SU-DHL-6 (cell line): ENCODE results near the gene CCDC27.

ENCODE experiments used
- H2AFZ ChIP-seq: fragments of 200-600 bp; sonication (generic); 2 replicates; pipeline ENCODE4 v1.6.1; 2014; ENCODE audit warnings: low read depth, mild to moderate bottlenecking, moderate library complexity, mixed read lengths, antibody characterized with exemption, low read length; ENCODE audit not compliant: severe bottlenecking
- H3F3A ChIP-seq: fragments of 200-600 bp; shearing (Covaris generic); 2 replicates; pipeline ENCODE4 v1.6.0; 2016; ENCODE audit warnings: antibody characterized with exemption, mild to moderate bottlenecking; ENCODE audit not compliant: insufficient read depth
- H3K27ac ChIP-seq: fragments of 200-600 bp; sonication (generic); 2 replicates; pipeline ENCODE4 v1.5.1; 2016; ENCODE audit warnings: low read depth, mild to moderate bottlenecking, low read length, moderate library complexity, mixed read lengths
- H3K27me3 ChIP-seq: fragments of 200-600 bp; sonication (generic), shearing (Covaris generic); 2 replicates; pipeline ENCODE4 v1.6.0; 2014; ENCODE audit warnings: mild to moderate bottlenecking, low read length
- H3K36me3 ChIP-seq: fragments of 200-600 bp; sonication (generic); 2 replicates; pipeline ENCODE4 v1.6.1; 2014; ENCODE audit warnings: mild to moderate bottlenecking, low read length, mixed read lengths
- H3K4me2 ChIP-seq: fragments of 300-600, 200-600 bp; shearing (Covaris generic), sonication (generic); 2 replicates; pipeline ENCODE4 v1.6.0; 2014; ENCODE audit warnings: low read length, low read depth, mild to moderate bottlenecking; ENCODE audit not compliant: poor library complexity, severe bottlenecking
- H3K4me3 ChIP-seq: fragments of 200-600 bp; sonication (generic); 2 replicates; pipeline ENCODE4 v1.5.1; 2014; ENCODE audit warnings: antibody characterized with exemption, low read length, mild to moderate bottlenecking, mixed read lengths; ENCODE audit not compliant: insufficient read depth, poor library complexity, severe bottlenecking
- H3K79me2 ChIP-seq: fragments of 200-600 bp; sonication (generic); 2 replicates; pipeline ENCODE4 v1.6.1; 2014; ENCODE audit warnings: mild to moderate bottlenecking, low read length, moderate library complexity; ENCODE audit not compliant: insufficient read depth
- H3K9ac ChIP-seq: fragments of 200-600 bp; sonication (generic); 2 replicates; pipeline ENCODE4 v1.7.0; 2014; ENCODE audit warnings: mild to moderate bottlenecking, low read length
- H3K9me2 ChIP-seq: fragments of 200-600 bp; sonication (generic); replicated peaks from 2 replicates; pipeline ENCODE4 v1.6.1; 2014; ENCODE audit warnings: low read length; ENCODE audit not compliant: insufficient read depth
- H3K9me3 ChIP-seq: fragments of 200-600 bp; sonication (generic); 2 replicates; pipeline ENCODE4 v1.6.1; 2014; ENCODE audit warnings: low read length, mixed read lengths; ENCODE audit not compliant: insufficient read depth
- H4K20me1 ChIP-seq: fragments of 200-600 bp; sonication (generic); 2 replicates; pipeline ENCODE4 v1.6.1; 2014; ENCODE audit warnings: low read depth, mild to moderate bottlenecking, antibody characterized with exemption, low read length, moderate library complexity, mixed read lengths
- CTCF ChIP-seq: fragments of 200-600 bp; sonication (generic); IDR thresholded peaks from one replicate; pipeline ENCODE4 v1.5.1; 2017; ENCODE audit warnings: antibody characterized with exemption, mild to moderate bottlenecking, low read length, moderate library complexity; ENCODE audit not compliant: insufficient read depth, poor library complexity, severe bottlenecking
- EZH2phosphoT487 ChIP-seq: fragments of 200-600 bp; sonication (generic), shearing (Covaris generic); conservative IDR thresholded peaks from 2 replicates; pipeline ENCODE4 v1.6.1; 2018; ENCODE audit warnings: mild to moderate bottlenecking, antibody characterized with exemption, low read length, moderate library complexity, mixed read lengths

CCDC27 gene

GRCh38 chr1:3718764-3719163 lies 33.5 kb upstream of the CCDC27 start:
- Histone ChIP-seq H3K4me2 (no peak overlapping the region), H3K9me2 (no peaks in the 10 kb centered on the region), H3K79me2 (no peaks in the 10 kb centered on the region), H3K27me3 (no peaks in the 10 kb centered on the region), H3K36me3 (no peaks in the 10 kb centered on the region), H3K4me3 (no peak overlapping the region), H3K9ac (no peak overlapping the region), H2AFZ (no peak overlapping the region), H3K27ac (no peak overlapping the region), H4K20me1 (no peaks in the 10 kb centered on the region), H3F3A (no peaks in the 10 kb centered on the region), H3K9me3 (no peaks in the 10 kb centered on the region)
- TF ChIP-seq CTCF (no peak), EZH2phosphoT487 (no peak)

GRCh38 chr1:3721955-3722465 lies 30.2 kb upstream of the CCDC27 start:
- no peak overlapping the region for H3K4me2 ChIP-seq
- no peaks in the 10 kb centered on the region for H4K20me1 ChIP-seq
- no peaks in the 10 kb centered on the region for H3K9me3 ChIP-seq
- no peaks in the 10 kb centered on the region for H3K36me3 ChIP-seq
- no peak overlapping the region for H3K27ac ChIP-seq
- no peak overlapping the region for H3K4me3 ChIP-seq
- no peaks in the 10 kb centered on the region for H3K9me2 ChIP-seq
- H3F3A ChIP-seq = no peaks in the 10 kb centered on the region
- no peaks in the 10 kb centered on the region for H3K27me3 ChIP-seq
- H3K9ac ChIP-seq = no peak overlapping the region
- no peak overlapping the region for H2AFZ ChIP-seq
- TF ChIP-seq CTCF = no peak
- no peaks in the 10 kb centered on the region for H3K79me2 ChIP-seq

- no peak for TF ChIP-seq EZH2phosphoT487
- no peak for TF ChIP-seq CTCF
- Histone ChIP-seq H3K27me3 (no peaks in the 10 kb centered on the region), H3K4me2 (no peak overlapping the region), H3F3A (no peaks in the 10 kb centered on the region), H3K4me3 (no peak overlapping the region), H2AFZ (no peak overlapping the region), H3K9ac (no peak overlapping the region), H3K36me3 (no peaks in the 10 kb centered on the region), H3K79me2 (no peaks in the 10 kb centered on the region), H4K20me1 (no peaks in the 10 kb centered on the region), H3K9me2 (no peaks in the 10 kb centered on the region), H3K27ac (no peak overlapping the region), H3K9me3 (no peaks in the 10 kb centered on the region)
Measured at GRCh38 chr1:3722846-3723245, 29.4 kb upstream of the CCDC27 start.
